Keratinocyte (primary cell): ENCODE results near the gene ZFYVE9. TPM values are rescaled to one million over a fixed set of nuclear protein-coding genes. Genes with fewer than 3 reads are reported as not detected.

Source experiments
- DNase-seq: peaks from one replicate; pipeline ENCODE4 v3.0.0-alpha.2; 2011; ENCODE audit warnings: low read depth, missing footprints, low spot score
- FAIRE-seq: peaks from 2 replicates; lab custom pipeline; 2011; peaks lifted over from hg19 to GRCh38; lab: Jason Lieb, UNC
- H2AFZ ChIP-seq: 2 replicates; pipeline ENCODE4 v1.6.0; 2012; ENCODE audit warnings: low read length, control low read depth, inconsistent platforms; ENCODE audit not compliant: control insufficient read depth
- H3K27ac ChIP-seq: 2 replicates; pipeline ENCODE4 v1.5.1; 2011; ENCODE audit warnings: low read length; ENCODE audit not compliant: control insufficient read depth, insufficient read depth
- H3K27me3 ChIP-seq: 3 replicates; pipeline ENCODE4 v1.6.0; 2011; ENCODE audit warnings: low read length; ENCODE audit not compliant: control insufficient read depth, insufficient read depth; ENCODE audit errors: extremely low read depth
- H3K36me3 ChIP-seq, 2 experiments: 2 replicates in 1 of 2; 3 replicates in 1 of 2; pipeline ENCODE4 v1.5.1; 2011; ENCODE audit warnings: low read length in 2 of 2, mild to moderate bottlenecking in 1 of 2; ENCODE audit not compliant: control insufficient read depth in 2 of 2, insufficient read depth in 2 of 2; ENCODE audit errors: extremely low read depth in 1 of 2
- H3K4me1 ChIP-seq: 3 replicates; pipeline ENCODE4 v1.5.1; 2011; ENCODE audit warnings: low read length; ENCODE audit not compliant: control insufficient read depth, insufficient read depth; ENCODE audit errors: extremely low read depth
- H3K4me2 ChIP-seq: 3 replicates; pipeline ENCODE4 v1.6.0; 2011; ENCODE audit warnings: low read depth, low read length; ENCODE audit not compliant: control insufficient read depth, insufficient read depth; ENCODE audit errors: extremely low read depth
- H3K4me3 ChIP-seq, 3 experiments: fragments of 200-600 bp in 1 of 3; sonication (generic) in 1 of 3; 2 replicates in 2 of 3; 3 replicates in 1 of 3; pipeline ENCODE4 v1.5.1; 2011 to 2016; ENCODE audit warnings: low read length in 3 of 3, mild to moderate bottlenecking in 3 of 3, control low read depth in 2 of 3, inconsistent platforms in 1 of 3, low read depth in 1 of 3, mixed read lengths in 1 of 3, mixed run types in 1 of 3, moderate library complexity in 1 of 3; ENCODE audit not compliant: control insufficient read depth in 2 of 3, insufficient read depth in 2 of 3; ENCODE audit errors: extremely low read depth in 1 of 3
- H3K79me2 ChIP-seq: 2 replicates; pipeline ENCODE4 v1.6.0; 2012; ENCODE audit warnings: low read length; ENCODE audit not compliant: control insufficient read depth, insufficient read depth
- H3K9ac ChIP-seq: 3 replicates; pipeline ENCODE4 v1.6.0; 2011; ENCODE audit warnings: low read length; ENCODE audit not compliant: control insufficient read depth, insufficient read depth; ENCODE audit errors: extremely low read depth
- H3K9me1 ChIP-seq: 3 replicates; pipeline ENCODE4 v1.6.0; 2011; ENCODE audit warnings: low read length; ENCODE audit not compliant: control insufficient read depth, insufficient read depth; ENCODE audit errors: extremely low read depth
- H3K9me3 ChIP-seq: 2 replicates; pipeline ENCODE4 v1.5.1; 2012; ENCODE audit warnings: low read depth, low read length; ENCODE audit not compliant: control insufficient read depth
- H4K20me1 ChIP-seq: 3 replicates; pipeline ENCODE4 v1.6.0; 2011; ENCODE audit warnings: low read length; ENCODE audit not compliant: control insufficient read depth, insufficient read depth; ENCODE audit errors: extremely low read depth
- EZH2 ChIP-seq: IDR thresholded peaks from one replicate; pipeline ENCODE4 v1.6.1; 2012; ENCODE audit warnings: inconsistent platforms, mild to moderate bottlenecking, low read length, moderate library complexity
- dilution Hi-C: fragments of 300-500 bp; cut with MboI; formaldehyde crosslinking; loops from one replicate; pipeline ENCODE4 v1.7.0; 2020; ENCODE audit warnings: low sequenced_read_pairs; ENCODE audit not compliant: extremely low pct_ligation_motif_present
- polyA plus RNA-seq, 5 experiments: library from polyadenylated mRNA; depleted of rRNA in 3 of 5; stranded (reverse) in 3 of 5; stranded (forward) in 1 of 5; unstranded in 1 of 5; fragments of >200 nt; gene quantifications; 1 replicate in 1 of 5; 2 replicates in 3 of 5; 3 replicates in 1 of 5; pipeline versions ENCODE4 v1.2.1 to v1.2.3, GENCODE V29; 2011 to 2012; ENCODE audit warnings: missing spikeins in 2 of 5, low read depth in 1 of 5, low replicate concordance in 1 of 5
- TF ChIP-seq, protein P1 (sequence below), 3 experiments: IDR thresholded peaks in 1 of 3; conservative IDR thresholded peaks in 1 of 3; optimal IDR thresholded peaks in 1 of 3; 2 replicates in 2 of 3; 3 replicates in 1 of 3; pipeline versions ENCODE3 to v1.5.1; 2011; ENCODE audit warnings: low read length in 3 of 3, mild to moderate bottlenecking in 3 of 3, moderate library complexity in 2 of 3, control low read depth in 1 of 3, inconsistent platforms in 1 of 3; ENCODE audit not compliant: insufficient read depth in 2 of 3; ENCODE audit errors: extremely low read depth in 1 of 3

Gene ZFYVE9
- polyA plus RNA-seq, 1 donor (not counting 4 experiments of a cell fraction or from before 2014, with no cell fraction given) = 27.7 TPM

DNA sequence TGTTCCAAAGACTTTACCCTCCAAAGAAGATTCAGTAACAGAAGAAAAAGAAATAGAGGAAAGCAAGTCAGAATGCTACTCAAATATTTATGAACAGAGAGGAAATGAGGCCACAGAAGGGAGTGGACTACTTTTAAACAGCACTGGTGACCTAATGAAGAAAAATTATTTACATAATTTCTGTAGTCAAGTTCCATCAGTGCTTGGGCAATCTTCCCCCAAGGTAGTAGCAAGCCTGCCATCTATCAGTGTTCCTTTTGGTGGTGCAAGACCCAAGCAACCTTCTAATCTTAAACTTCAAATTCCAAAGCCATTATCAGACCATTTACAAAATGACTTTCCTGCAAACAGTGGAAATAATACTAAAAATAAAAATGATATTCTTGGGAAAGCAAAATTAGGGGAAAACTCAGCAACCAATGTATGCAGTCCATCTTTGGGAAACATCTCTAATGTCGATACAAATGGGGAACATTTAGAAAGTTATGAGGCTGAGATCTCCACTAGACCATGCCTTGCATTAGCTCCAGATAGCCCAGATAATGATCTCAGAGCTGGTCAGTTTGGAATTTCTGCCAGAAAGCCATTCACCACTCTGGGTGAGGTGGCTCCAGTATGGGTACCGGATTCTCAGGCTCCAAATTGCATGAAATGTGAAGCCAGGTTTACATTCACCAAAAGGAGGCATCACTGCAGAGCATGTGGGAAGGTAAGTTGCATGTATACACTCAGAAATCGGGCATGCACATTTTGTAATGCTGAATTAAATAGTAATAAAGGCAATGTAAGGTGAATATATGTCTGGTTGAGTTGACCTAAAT, 97.2 kb downstream of the ZFYVE9 start:
- Histone ChIP-seq H4K20me1 (no peaks in the 10 kb centered on the region), H2AFZ (no peak overlapping the region), H3K79me2 (no peaks in the 10 kb centered on the region), H3K9ac (no peak overlapping the region), H3K27ac (peak overlapping the region; percentile 79), H3K36me3 (peaks cover 0 to 7% of the 10 kb centered on the region in 2 experiments), H3K9me3 (no peaks in the 10 kb centered on the region), H3K9me1 (no peaks in the 10 kb centered on the region), H3K27me3 (no peaks in the 10 kb centered on the region), H3K4me2 (peak overlapping the region; percentile 75), H3K4me1 (peaks cover 43% of the 10 kb centered on the region), H3K4me3 (peak overlapping the region in 1 of 3 experiments; percentile 21)
- no peak for FAIRE-seq
- no peak for DNase-seq
- TF ChIP-seq, protein P1, sequence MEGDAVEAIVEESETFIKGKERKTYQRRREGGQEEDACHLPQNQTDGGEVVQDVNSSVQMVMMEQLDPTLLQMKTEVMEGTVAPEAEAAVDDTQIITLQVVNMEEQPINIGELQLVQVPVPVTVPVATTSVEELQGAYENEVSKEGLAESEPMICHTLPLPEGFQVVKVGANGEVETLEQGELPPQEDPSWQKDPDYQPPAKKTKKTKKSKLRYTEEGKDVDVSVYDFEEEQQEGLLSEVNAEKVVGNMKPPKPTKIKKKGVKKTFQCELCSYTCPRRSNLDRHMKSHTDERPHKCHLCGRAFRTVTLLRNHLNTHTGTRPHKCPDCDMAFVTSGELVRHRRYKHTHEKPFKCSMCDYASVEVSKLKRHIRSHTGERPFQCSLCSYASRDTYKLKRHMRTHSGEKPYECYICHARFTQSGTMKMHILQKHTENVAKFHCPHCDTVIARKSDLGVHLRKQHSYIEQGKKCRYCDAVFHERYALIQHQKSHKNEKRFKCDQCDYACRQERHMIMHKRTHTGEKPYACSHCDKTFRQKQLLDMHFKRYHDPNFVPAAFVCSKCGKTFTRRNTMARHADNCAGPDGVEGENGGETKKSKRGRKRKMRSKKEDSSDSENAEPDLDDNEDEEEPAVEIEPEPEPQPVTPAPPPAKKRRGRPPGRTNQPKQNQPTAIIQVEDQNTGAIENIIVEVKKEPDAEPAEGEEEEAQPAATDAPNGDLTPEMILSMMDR (optimal IDR thresholded peaks at IDR 0.05 in 1 of 3, IDR thresholded peaks at IDR 0.05 in 1 of 3, conservative IDR thresholded peaks at IDR 0.05 in 1 of 3; ENCODE audit: extremely low read depth in 1 of 3, insufficient read depth in 2 of 3, low read length in 3 of 3) = no peak
- no peak for TF ChIP-seq EZH2
- dilution Hi-C loops = no loop called here

DNA sequence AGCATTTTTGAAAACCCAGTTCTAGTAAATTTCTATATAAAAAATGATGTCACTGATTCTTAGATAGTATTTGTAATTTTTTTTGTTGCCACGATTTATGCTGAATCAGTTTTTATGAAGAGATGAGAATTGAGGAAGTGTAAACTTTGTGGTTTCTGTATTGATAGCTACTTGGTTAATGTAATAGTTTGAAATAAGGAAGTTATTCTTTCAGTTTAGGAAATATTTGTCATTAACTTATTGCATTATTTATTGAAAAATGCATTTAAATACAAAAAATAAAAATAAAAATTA, 97.8 kb downstream of the ZFYVE9 start:
- H3K4me1 ChIP-seq = peaks cover 43% of the 10 kb centered on the region
- dilution Hi-C loops = no loop called here
- H4K20me1 ChIP-seq = no peaks in the 10 kb centered on the region
- no peaks in the 10 kb centered on the region for H3K9me3 ChIP-seq
- H3K27me3 ChIP-seq = no peaks in the 10 kb centered on the region
- no peak overlapping the region for H3K4me3 ChIP-seq
- TF ChIP-seq, protein P1 (optimal IDR thresholded peaks at IDR 0.05 in 1 of 3, IDR thresholded peaks at IDR 0.05 in 1 of 3, conservative IDR thresholded peaks at IDR 0.05 in 1 of 3; ENCODE audit: extremely low read depth in 1 of 3, insufficient read depth in 2 of 3, low read length in 3 of 3) = no peak
- TF ChIP-seq EZH2 = no peak
- H3K4me2 ChIP-seq = no peak overlapping the region
- FAIRE-seq (no peak), DNase-seq (no peak)
- H2AFZ ChIP-seq = no peak overlapping the region
- no peak overlapping the region for H3K9ac ChIP-seq
- H3K79me2 ChIP-seq = no peaks in the 10 kb centered on the region
- peaks cover 0 to 7% of the 10 kb centered on the region in 2 experiments for H3K36me3 ChIP-seq
- H3K9me1 ChIP-seq = no peaks in the 10 kb centered on the region
- H3K27ac ChIP-seq = no peak overlapping the region
